Body of pancreas (tissue), 4 donors: Measurements from ENCODE around the gene CCDC89.

ENCODE experiments used
- POLR2A ChIP-seq, 3 donors: fragments of 450-650 bp; IDR thresholded peaks; one replicate each; pipeline ENCODE4 v1.6.1; 2016; ENCODE audit warnings: antibody characterized with exemption in 3 of 3, mild to moderate bottlenecking in 2 of 3
- TF ChIP-seq, protein P1 (sequence below), 7 experiments: fragments of 450-650 bp in 4 of 7; fragments of 200-600 bp in 3 of 7; sonication (generic) in 3 of 7; IDR thresholded peaks; one replicate each; pipeline ENCODE4 v1.5.1; 2016 to 2019; ENCODE audit warnings: antibody characterized with exemption in 7 of 7

DNA sequence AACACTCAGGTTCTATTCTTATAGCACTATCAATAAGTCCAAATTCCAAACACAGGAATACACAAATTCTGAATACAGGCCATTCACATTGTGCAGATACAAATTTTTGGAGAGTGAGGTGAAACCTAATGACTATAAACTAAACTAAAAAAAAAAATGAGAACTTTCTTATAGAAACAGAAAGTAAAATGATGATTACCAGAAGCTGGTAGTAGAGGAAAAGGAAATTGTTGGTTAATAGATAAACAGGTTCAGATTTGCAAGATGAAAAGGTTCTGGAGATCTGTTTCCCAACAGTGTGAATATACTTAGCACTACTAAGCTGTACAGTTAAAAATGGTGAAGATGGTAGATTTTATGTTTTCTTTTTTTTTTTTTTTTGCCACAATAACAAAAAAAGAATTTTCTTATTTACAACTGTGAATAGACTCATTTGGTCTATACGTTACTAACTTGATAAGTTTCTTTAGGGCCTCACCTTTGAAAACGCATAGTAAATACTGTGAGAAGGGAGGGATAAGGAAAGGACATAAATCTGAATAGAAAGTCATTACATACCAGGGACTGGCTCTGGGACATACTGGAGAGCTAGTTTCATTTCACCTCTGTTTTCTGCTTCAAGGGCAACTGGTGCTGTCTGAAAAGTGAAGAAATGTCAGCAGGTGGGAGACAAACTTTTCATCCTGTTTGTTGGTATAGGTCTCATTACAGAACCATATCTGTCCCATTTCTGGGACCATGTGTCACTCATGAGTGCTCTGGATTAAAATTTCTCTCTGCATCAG is 14.2 kb upstream of the CCDC89 start:
- TF ChIP-seq, protein P1, sequence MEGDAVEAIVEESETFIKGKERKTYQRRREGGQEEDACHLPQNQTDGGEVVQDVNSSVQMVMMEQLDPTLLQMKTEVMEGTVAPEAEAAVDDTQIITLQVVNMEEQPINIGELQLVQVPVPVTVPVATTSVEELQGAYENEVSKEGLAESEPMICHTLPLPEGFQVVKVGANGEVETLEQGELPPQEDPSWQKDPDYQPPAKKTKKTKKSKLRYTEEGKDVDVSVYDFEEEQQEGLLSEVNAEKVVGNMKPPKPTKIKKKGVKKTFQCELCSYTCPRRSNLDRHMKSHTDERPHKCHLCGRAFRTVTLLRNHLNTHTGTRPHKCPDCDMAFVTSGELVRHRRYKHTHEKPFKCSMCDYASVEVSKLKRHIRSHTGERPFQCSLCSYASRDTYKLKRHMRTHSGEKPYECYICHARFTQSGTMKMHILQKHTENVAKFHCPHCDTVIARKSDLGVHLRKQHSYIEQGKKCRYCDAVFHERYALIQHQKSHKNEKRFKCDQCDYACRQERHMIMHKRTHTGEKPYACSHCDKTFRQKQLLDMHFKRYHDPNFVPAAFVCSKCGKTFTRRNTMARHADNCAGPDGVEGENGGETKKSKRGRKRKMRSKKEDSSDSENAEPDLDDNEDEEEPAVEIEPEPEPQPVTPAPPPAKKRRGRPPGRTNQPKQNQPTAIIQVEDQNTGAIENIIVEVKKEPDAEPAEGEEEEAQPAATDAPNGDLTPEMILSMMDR (IDR thresholded peaks at IDR 0.05): no peak
- no peak for TF ChIP-seq POLR2A (IDR thresholded peaks at IDR 0.05)
